Panc1 (cell line): Measurements from ENCODE around the gene AKIRIN1. TPM values are rescaled to one million over a fixed set of nuclear protein-coding genes. Genes with fewer than 3 reads are reported as not detected.
A peak's percentile ranks its signal among the peaks of the same experiment; 100 is the strongest.

ENCODE experiments used
- ATAC-seq: fragments of 200-7000 bp; cut with Tn5 transposase; 2 replicates; pipeline ENCODE4 v1.9.1; 2020; ENCODE audit warnings: mild to moderate bottlenecking, moderate library complexity
- BruUV-seq: library from RNA; stranded (reverse); fragments of 400-500 nt; replicated peaks from 2 replicates; lab custom pipeline; 2021; lab: Mats Ljungman, UMichigan
- CTCF ChIA-PET: fragments of 300-600 bp; sonication (Branson Sonifier 250); formaldehyde crosslinking; loops from one replicate; lab custom pipeline; 2022; ENCODE audit warnings: antibody characterized with exemption; lab: Charles Lee
- POLR2A ChIA-PET: fragments of 300-600 bp; sonication (Branson Sonifier 250); formaldehyde crosslinking; loops from one replicate; lab custom pipeline; 2022; ENCODE audit warnings: antibody characterized with exemption; lab: Charles Lee
- DNase-seq: peaks from one replicate; pipeline ENCODE4 v3.0.0-alpha.2; 2010; ENCODE audit warnings: low read depth, low spot score
- H3K27ac ChIP-seq: 2 replicates; pipeline ENCODE4 v1.5.1; 2011; ENCODE audit warnings: mild to moderate bottlenecking, low read length, inconsistent platforms
- H3K27me3 ChIP-seq: fragments of 200-500 bp; sonication (Bioruptor generic); 2 replicates; pipeline ENCODE4 v1.6.0; 2014; ENCODE audit warnings: low read length, inconsistent platforms; ENCODE audit not compliant: control insufficient read depth, insufficient read depth
- H3K36me3 ChIP-seq: fragments of 200-500 bp; sonication (Bioruptor generic); 2 replicates; pipeline ENCODE4 v1.5.1; 2014; ENCODE audit warnings: inconsistent platforms, mild to moderate bottlenecking, low read length, moderate library complexity; ENCODE audit not compliant: control insufficient read depth, insufficient read depth
- H3K4me1 ChIP-seq: 2 replicates; pipeline ENCODE4 v1.5.1; 2011; ENCODE audit warnings: inconsistent platforms, mild to moderate bottlenecking, low read length, moderate library complexity; ENCODE audit not compliant: control insufficient read depth, insufficient read depth
- H3K4me3 ChIP-seq, 2 experiments: 2 replicates each; pipeline ENCODE4 v1.5.1; 2011 to 2012; ENCODE audit warnings: low read depth in 2 of 2, low read length in 2 of 2, mild to moderate bottlenecking in 2 of 2, inconsistent platforms in 1 of 2, moderate library complexity in 1 of 2
- H3K9me3 ChIP-seq: fragments of 200-500 bp; sonication (Bioruptor generic); 2 replicates; pipeline ENCODE4 v1.5.1; 2014; ENCODE audit warnings: low read depth, mild to moderate bottlenecking, inconsistent platforms, low read length, moderate library complexity; ENCODE audit not compliant: control insufficient read depth, insufficient read depth
- POLR2AphosphoS5 ChIP-seq: IDR thresholded peaks from 2 replicates; pipeline ENCODE4 v1.6.1; 2012; ENCODE audit warnings: mild to moderate bottlenecking, low read depth, low read length, moderate library complexity
- REST ChIP-seq, 2 experiments: IDR thresholded peaks; 2 replicates each; pipeline ENCODE4 v1.6.1; 2011 to 2012; ENCODE audit warnings: low read depth in 2 of 2, control low read depth in 1 of 2, low read length in 1 of 2, mild to moderate bottlenecking in 1 of 2, moderate library complexity in 1 of 2; ENCODE audit not compliant: insufficient read depth in 1 of 2
- SIN3A ChIP-seq: IDR thresholded peaks from 2 replicates; pipeline ENCODE4 v1.6.1; 2012; ENCODE audit warnings: low read depth, mild to moderate bottlenecking, low read length, moderate library complexity, borderline replicate concordance; ENCODE audit not compliant: insufficient read depth
- TCF7L2 ChIP-seq: IDR thresholded peaks from 2 replicates; pipeline ENCODE4 v1.6.1; 2011; ENCODE audit warnings: mild to moderate bottlenecking, low read depth, low read length, inconsistent platforms
- in situ Hi-C: cut with HindIII; loops from 2 replicates; pipeline ENCODE4 v1.10.0; 2016; ENCODE audit warnings: low sequenced_read_pairs, low pct_unique_long_range_greater_than_20kb
- intact Hi-C: fragments of 100-400 bp; cut with micrococcal nuclease; formaldehyde crosslinking; loops from one replicate; pipeline ENCODE4 v1.10.0; 2022; ENCODE audit not compliant: unreplicated experiment
- total RNA-seq: library from RNA; stranded (reverse); gene quantifications from one replicate; pipeline ENCODE4 v1.2.1, GENCODE V29; 2021; ENCODE audit not compliant: unreplicated experiment
- TF ChIP-seq, protein P1 (sequence below): fragments of 450-650 bp; IDR thresholded peaks from 2 replicates; pipeline ENCODE4 v1.5.1; 2017; ENCODE audit warnings: mild to moderate bottlenecking

AKIRIN1 gene
- total RNA-seq, 1 experiment from 2014 or later, result 116 TPM

GRCh38 chr1:39043513-39043912, 52.4 kb downstream of the AKIRIN1 start:
- CTCF ChIA-PET, result no interaction called here
- POLR2A ChIA-PET, result no interaction called here

DNA sequence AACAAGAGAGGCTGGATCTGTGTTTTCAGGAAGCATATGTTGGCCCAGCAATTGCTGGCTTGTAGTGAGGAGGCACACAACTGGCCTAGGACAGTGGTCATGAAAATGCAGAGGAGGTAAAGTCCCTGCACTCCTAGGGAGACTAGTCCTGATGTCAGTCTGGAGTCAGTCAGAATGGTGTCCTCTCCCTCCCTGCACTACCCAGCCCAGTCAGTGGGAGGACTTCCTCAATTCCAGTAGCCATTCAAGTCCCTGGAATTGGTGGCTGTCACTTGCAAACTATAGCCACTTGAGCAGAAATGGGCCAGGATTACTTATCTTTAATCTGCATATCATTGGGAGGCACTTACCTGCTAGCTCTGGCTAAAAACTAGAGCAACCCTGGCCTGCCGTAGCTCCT, 53.7 kb downstream of the AKIRIN1 start:
- TSS peak; percentile 42 for BruUV-seq
- no peaks in the 10 kb centered on the region for H3K4me1 ChIP-seq
- H3K27me3 ChIP-seq, result no peaks in the 10 kb centered on the region
- TF ChIP-seq REST (IDR thresholded peaks at IDR 0.05; ENCODE audit: insufficient read depth in 1 of 2, low read depth in 2 of 2, low read length in 1 of 2), result no peak
- no peak for TF ChIP-seq POLR2AphosphoS5
- TF ChIP-seq TCF7L2, result no peak
- no peak for TF ChIP-seq SIN3A
- TF ChIP-seq, protein P1, sequence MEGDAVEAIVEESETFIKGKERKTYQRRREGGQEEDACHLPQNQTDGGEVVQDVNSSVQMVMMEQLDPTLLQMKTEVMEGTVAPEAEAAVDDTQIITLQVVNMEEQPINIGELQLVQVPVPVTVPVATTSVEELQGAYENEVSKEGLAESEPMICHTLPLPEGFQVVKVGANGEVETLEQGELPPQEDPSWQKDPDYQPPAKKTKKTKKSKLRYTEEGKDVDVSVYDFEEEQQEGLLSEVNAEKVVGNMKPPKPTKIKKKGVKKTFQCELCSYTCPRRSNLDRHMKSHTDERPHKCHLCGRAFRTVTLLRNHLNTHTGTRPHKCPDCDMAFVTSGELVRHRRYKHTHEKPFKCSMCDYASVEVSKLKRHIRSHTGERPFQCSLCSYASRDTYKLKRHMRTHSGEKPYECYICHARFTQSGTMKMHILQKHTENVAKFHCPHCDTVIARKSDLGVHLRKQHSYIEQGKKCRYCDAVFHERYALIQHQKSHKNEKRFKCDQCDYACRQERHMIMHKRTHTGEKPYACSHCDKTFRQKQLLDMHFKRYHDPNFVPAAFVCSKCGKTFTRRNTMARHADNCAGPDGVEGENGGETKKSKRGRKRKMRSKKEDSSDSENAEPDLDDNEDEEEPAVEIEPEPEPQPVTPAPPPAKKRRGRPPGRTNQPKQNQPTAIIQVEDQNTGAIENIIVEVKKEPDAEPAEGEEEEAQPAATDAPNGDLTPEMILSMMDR, result no peak
- ChIA-PET POLR2A (no interaction called here), CTCF (no interaction called here)
- no peaks in the 10 kb centered on the region for H3K36me3 ChIP-seq
- no peak overlapping the region for H3K4me3 ChIP-seq
- H3K27ac ChIP-seq, result no peak overlapping the region
- intact Hi-C loops, result no loop called here
- no peak for DNase-seq
- peak; percentile 64 for ATAC-seq
- no peaks in the 10 kb centered on the region for H3K9me3 ChIP-seq
- in situ Hi-C loops, result no loop called here

More at GRCh38 chr1:39043513-39043912, 52.4 kb downstream of the AKIRIN1 start:
- Histone ChIP-seq H3K27ac (no peak overlapping the region), H3K27me3 (no peaks in the 10 kb centered on the region), H3K36me3 (no peaks in the 10 kb centered on the region), H3K4me1 (no peaks in the 10 kb centered on the region), H3K4me3 (no peak overlapping the region), H3K9me3 (no peaks in the 10 kb centered on the region)
- in situ Hi-C loops, result no loop called here
- no peak for TF ChIP-seq REST (IDR thresholded peaks at IDR 0.05; ENCODE audit: insufficient read depth in 1 of 2, low read depth in 2 of 2, low read length in 1 of 2)
- TF ChIP-seq TCF7L2, result no peak
- no peak for TF ChIP-seq SIN3A
- TF ChIP-seq, protein P1, result no peak
- TF ChIP-seq POLR2AphosphoS5, result no peak
- no peak for ATAC-seq
- intact Hi-C loops, result no loop called here
- BruUV-seq, result no TSS peak
- no peak for DNase-seq
